Upper lobe of right lung (tissue), 1 donor: ENCODE results near the gene RIPOR2. TPM values are rescaled to one million over a fixed set of nuclear protein-coding genes. Genes with fewer than 3 reads are reported as not detected.
A peak's percentile ranks its signal among the peaks of the same experiment; 100 is the strongest.

Experiments used
- ATAC-seq: fragments of 200-7000 bp; cut with Tn5 transposase; one replicate; pipeline ENCODE4 v1.9.1; 2020; ENCODE audit warnings: mild to moderate bottlenecking, moderate library complexity
- DNase-seq: peaks from one replicate; pipeline ENCODE4 v3.0.0-alpha.2; 2020
- H3K27ac ChIP-seq: fragments of 200-600 bp; one replicate; pipeline ENCODE4 v1.8.0; 2022
- H3K27me3 ChIP-seq: fragments of 200-600 bp; one replicate; pipeline ENCODE4 v1.8.0; 2022; ENCODE audit warnings: mild to moderate bottlenecking
- H3K36me3 ChIP-seq: fragments of 200-600 bp; one replicate; pipeline ENCODE4 v1.8.0; 2022
- H3K4me1 ChIP-seq: fragments of 200-600 bp; one replicate; pipeline ENCODE4 v1.8.0; 2022
- H3K4me3 ChIP-seq: fragments of 200-600 bp; one replicate; pipeline ENCODE4 v1.8.0; 2022; ENCODE audit warnings: mild to moderate bottlenecking
- H3K9me3 ChIP-seq: fragments of 200-600 bp; one replicate; pipeline ENCODE4 v1.8.0; 2022
- intact Hi-C: fragments of 100-400 bp; cut with DNase I; formaldehyde crosslinking; loops from one replicate; pipeline ENCODE4 v1.11.0; 2022
- total RNA-seq: library from RNA; stranded (reverse); fragmentation: NEBNext Ultra II Directional; extraction: Animal tissue kit (Norgen Biotek cat#: 25700); gene quantifications from one replicate; pipeline ENCODE4 v1.2.1, GENCODE V29; 2021
- TF ChIP-seq, protein P1 (sequence below): fragments of 200-600 bp; IDR thresholded peaks from one replicate; pipeline ENCODE4 v1.8.0; 2022; ENCODE audit warnings: antibody characterized with exemption
- donor health status: DM: no; HTN: yes; CAD: no; lungs with severe emphysema.

RIPOR2 gene
- total RNA-seq, 1 donor from 2014 or later = 25.6 TPM

DNA sequence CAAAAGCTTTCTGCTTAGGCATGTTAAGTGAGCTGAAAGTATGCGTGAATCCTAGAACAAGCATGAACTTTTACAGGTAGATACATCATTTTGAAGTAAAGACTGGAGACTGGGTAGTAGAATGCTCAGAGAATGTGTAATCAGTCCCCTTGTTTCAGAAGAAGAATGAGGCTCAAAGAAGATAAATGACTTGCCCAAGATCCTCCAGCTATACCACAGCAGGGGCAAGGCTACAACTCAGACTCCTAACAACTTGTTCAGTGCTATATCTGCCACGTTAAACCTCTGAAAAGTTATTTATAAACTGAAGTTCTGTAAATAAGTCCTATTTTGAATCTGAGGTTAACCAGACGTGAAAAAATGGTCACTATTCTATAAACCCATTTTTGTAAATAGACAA is 2.9 kb downstream of the RIPOR2 start:
- Histone ChIP-seq H3K9me3 (no peaks in the 10 kb centered on the region), H3K27ac (no peak overlapping the region), H3K4me1 (peaks cover 20% of the 10 kb centered on the region), H3K27me3 (no peaks in the 10 kb centered on the region), H3K4me3 (no peak overlapping the region), H3K36me3 (no peaks in the 10 kb centered on the region)
- TF ChIP-seq, protein P1, sequence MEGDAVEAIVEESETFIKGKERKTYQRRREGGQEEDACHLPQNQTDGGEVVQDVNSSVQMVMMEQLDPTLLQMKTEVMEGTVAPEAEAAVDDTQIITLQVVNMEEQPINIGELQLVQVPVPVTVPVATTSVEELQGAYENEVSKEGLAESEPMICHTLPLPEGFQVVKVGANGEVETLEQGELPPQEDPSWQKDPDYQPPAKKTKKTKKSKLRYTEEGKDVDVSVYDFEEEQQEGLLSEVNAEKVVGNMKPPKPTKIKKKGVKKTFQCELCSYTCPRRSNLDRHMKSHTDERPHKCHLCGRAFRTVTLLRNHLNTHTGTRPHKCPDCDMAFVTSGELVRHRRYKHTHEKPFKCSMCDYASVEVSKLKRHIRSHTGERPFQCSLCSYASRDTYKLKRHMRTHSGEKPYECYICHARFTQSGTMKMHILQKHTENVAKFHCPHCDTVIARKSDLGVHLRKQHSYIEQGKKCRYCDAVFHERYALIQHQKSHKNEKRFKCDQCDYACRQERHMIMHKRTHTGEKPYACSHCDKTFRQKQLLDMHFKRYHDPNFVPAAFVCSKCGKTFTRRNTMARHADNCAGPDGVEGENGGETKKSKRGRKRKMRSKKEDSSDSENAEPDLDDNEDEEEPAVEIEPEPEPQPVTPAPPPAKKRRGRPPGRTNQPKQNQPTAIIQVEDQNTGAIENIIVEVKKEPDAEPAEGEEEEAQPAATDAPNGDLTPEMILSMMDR = no peak
- intact Hi-C loops = no loop called here
- DNase-seq (no peak), ATAC-seq (no peak)

DNA sequence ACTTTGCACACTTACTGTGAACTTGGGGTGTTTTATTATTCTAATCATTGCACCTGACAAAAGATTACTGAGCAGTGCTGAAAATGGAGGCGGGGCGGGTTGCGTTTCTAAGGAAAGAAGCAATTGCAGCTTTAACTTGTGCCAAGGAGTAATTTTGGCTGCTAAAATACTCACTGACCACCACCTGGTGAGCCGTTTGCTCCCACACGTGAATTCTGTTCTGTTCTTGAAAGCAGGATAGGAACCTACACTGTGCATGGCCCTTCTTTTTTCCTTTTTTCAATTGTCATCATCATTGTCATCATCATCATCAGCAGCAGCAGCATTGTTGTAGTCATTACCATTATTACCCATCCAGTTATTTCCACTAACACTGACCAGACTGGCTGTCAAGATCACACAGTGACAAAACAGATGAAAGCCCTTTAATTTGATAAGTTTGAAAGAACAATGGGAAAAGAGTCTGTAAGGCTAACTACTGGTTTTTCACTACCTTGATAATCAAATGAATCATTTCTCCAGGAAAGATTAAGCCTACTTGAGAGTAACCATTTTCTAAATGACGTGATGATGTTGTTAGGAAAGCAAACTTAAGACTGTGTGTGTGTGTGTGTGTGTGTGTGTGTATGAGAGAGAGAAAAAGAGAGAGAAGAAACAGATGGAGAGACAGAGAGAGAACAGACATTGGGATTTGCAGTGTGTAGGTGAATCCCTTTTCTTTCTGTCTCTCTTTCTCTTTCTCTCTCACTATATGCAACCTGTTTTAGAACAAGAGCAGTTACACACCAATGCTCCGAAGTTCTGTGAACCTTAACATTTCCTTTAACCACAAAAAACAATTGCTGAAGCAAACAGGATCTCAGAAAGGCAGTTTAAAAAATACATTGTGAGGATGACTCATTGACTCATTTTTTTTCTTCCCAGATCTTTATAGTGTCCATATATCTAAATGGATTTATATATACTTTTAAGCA is 3.8 kb downstream of the RIPOR2 start:
- intact Hi-C loops = no loop called here
- Histone ChIP-seq H3K27ac (no peak overlapping the region), H3K4me3 (peak overlapping the region; percentile 15), H3K9me3 (no peaks in the 10 kb centered on the region), H3K4me1 (peaks cover 20% of the 10 kb centered on the region), H3K27me3 (no peaks in the 10 kb centered on the region), H3K36me3 (no peaks in the 10 kb centered on the region)
- DNase-seq (no peak), ATAC-seq (no peak)
- TF ChIP-seq, protein P1 = no peak

DNA sequence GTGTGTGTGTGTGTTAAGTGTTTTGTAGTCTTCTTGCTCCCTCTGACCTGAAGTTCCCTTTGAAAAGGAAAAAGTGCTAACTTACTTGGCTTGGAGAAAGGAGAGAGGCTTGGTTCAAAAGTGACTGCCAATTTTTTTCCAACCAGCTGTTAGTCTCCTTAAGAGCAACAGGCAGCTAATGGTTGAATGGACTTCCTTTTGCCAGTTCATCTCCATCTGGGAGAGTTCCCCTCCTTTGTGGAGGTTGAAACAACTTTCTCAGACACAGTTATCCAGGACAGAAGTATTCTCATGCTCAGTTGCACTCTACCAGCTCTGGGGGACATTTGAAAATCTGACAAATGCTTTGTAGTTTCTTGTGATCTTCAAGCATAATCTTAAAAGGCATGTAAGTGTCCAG is 4.5 kb downstream of the RIPOR2 start:
- no peak overlapping the region for H3K27ac ChIP-seq
- H3K27me3 ChIP-seq = no peaks in the 10 kb centered on the region
- DNase-seq (no peak), ATAC-seq (no peak)
- intact Hi-C loops = no loop called here
- H3K36me3 ChIP-seq = no peaks in the 10 kb centered on the region
- no peaks in the 10 kb centered on the region for H3K9me3 ChIP-seq
- TF ChIP-seq, protein P1 = no peak
- peaks cover 20% of the 10 kb centered on the region for H3K4me1 ChIP-seq
- H3K4me3 ChIP-seq = no peak overlapping the region

DNA sequence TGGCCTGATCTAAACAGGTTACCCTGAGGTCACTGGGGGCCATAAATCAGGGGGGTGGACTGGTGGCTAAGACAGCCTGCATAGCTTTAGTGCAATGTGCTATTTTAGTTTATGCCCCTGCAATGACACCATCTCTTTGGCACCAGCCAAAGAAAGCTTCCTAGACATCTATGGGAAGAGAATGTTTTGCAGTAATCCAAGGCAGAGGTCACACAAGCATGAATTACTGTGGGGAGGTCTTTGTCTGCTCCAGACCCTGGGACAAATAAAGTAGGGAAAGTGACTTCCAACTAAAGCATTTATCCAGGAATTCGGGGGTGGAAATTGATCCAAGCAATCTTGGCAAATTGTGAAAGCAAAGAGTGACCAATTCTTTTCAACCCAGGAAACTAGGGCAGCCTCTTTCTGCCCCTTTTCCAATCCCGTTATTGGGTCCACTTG is 5.3 kb downstream of the RIPOR2 start:
- no peak overlapping the region for H3K27ac ChIP-seq
- H3K27me3 ChIP-seq = no peaks in the 10 kb centered on the region
- TF ChIP-seq, protein P1 = no peak
- intact Hi-C loops = no loop called here
- no peak for DNase-seq
- H3K9me3 ChIP-seq = no peaks in the 10 kb centered on the region
- no peak overlapping the region for H3K4me3 ChIP-seq
- H3K36me3 ChIP-seq = no peaks in the 10 kb centered on the region
- H3K4me1 ChIP-seq = peaks cover 20% of the 10 kb centered on the region
- no peak for ATAC-seq

DNA sequence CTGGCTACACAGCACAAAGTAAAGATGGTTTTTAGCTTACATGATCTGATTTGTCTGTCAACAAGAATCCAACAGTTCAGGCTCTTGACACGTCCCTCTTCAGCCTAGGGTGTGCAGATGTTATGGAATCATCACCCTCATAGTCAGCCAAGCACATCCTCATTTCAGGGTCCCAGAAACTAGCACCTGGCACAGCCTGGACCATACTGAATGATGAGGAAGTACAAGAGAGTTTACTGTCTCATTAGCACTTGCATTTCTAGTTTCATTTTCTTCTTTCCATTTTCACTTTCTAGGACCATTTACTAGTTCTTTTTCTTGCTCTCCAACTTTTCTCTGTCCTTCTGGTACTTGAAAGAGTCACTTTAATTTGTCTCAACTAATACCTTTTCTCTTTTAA is 6.5 kb downstream of the RIPOR2 start:
- Histone ChIP-seq H3K4me3 (no peak overlapping the region), H3K36me3 (no peaks in the 10 kb centered on the region), H3K27ac (no peak overlapping the region), H3K9me3 (no peaks in the 10 kb centered on the region), H3K4me1 (peaks cover 20% of the 10 kb centered on the region), H3K27me3 (no peaks in the 10 kb centered on the region)
- intact Hi-C loops = no loop called here
- DNase-seq = no peak
- ATAC-seq = peak; percentile 47
- TF ChIP-seq, protein P1 = no peak
